ENCODE results near the gene BRD3.

GRCh38 chr9:134011401-134011800 lies 56.4 kb downstream of the BRD3 start:
- no peak for TF ChIP-seq CTCF (conservative IDR thresholded peaks at IDR 0.05; ENCODE audit: low read length)
- no peak for TF ChIP-seq EZH2phosphoT487 (IDR thresholded peaks at IDR 0.05; ENCODE audit: borderline replicate concordance)
